ENCODE measurements around the gene PLCL1. TPM values are rescaled to one million over a fixed set of nuclear protein-coding genes. Genes with fewer than 3 reads are reported as not detected.

PLCL1 gene
- total RNA-seq, 1 experiment from 2014 or later, result 0.07 TPM

GRCh38 chr2:197822333-197822732, 17.9 kb downstream of the PLCL1 start:
- no peak for ATAC-seq
- Mint-ChIP-seq H3K27ac (no peak overlapping the region), H3K27me3 (ENCODE audit: low read depth) (no peaks in the 10 kb centered on the region), H3K4me1 (peaks cover 11% of the 10 kb centered on the region), H3K9me3 (no peaks in the 10 kb centered on the region), H3K4me3 (no peak overlapping the region), H3K36me3 (no peaks in the 10 kb centered on the region)
- DNase-seq (ENCODE audit: low spot score), result no peak
- POLR2A ChIA-PET, result no interaction called here
- TF ChIP-seq E2F1 (CRISPR knock-in tag; IDR thresholded peaks at IDR 0.05) (no peak), HMGXB4 (CRISPR knock-in tag; IDR thresholded peaks at IDR 0.05) (no peak), NFE2L1 (CRISPR knock-in tag; IDR thresholded peaks at IDR 0.05) (no peak), ZNF121 (CRISPR knock-in tag; IDR thresholded peaks at IDR 0.05) (no peak), NR3C1 (CRISPR knock-in tag; conservative IDR thresholded peaks at IDR 0.05; ENCODE audit: low read depth) (no peak), PREB (CRISPR knock-in tag; IDR thresholded peaks at IDR 0.05; ENCODE audit: borderline replicate concordance) (no peak), RELA (CRISPR knock-in tag; IDR thresholded peaks at IDR 0.05; ENCODE audit: borderline replicate concordance) (no peak), SOX15 (CRISPR knock-in tag; IDR thresholded peaks at IDR 0.05) (no peak), RORB (CRISPR knock-in tag; IDR thresholded peaks at IDR 0.05) (no peak), ZNF425 (CRISPR knock-in tag; conservative IDR thresholded peaks at IDR 0.05) (no peak), ATF6 (CRISPR knock-in tag; IDR thresholded peaks at IDR 0.05) (no peak), TEAD1 (CRISPR knock-in tag; IDR thresholded peaks at IDR 0.05) (no peak), AR (CRISPR knock-in tag; IDR thresholded peaks at IDR 0.05) (no peak), USF2 (CRISPR knock-in tag; IDR thresholded peaks at IDR 0.05) (no peak), CDX4 (CRISPR knock-in tag; IDR thresholded peaks at IDR 0.05; ENCODE audit: borderline replicate concordance) (no peak), ERG (CRISPR knock-in tag; IDR thresholded peaks at IDR 0.05) (no peak)
- CTCF ChIA-PET, result no interaction called here

Measured in WTC11 (cell line).